Femur (tissue), 1 donor: ENCODE results near the gene IRF3.

Experiments
- DNase-seq: peaks from one replicate; pipeline ENCODE4 v3.0.0-alpha.2; 2017

The IRF3 gene

GRCh38 chr19:49687150-49687549, 21.5 kb upstream of the IRF3 start:
- no peak for DNase-seq

GRCh38 chr19:49686503-49687088, 20.9 kb upstream of the IRF3 start:
- DNase-seq, result no peak

- DNase-seq, result no peak
Observed at GRCh38 chr19:49685845-49686332, 20.2 kb upstream of the IRF3 start.

GRCh38 chr19:49684983-49685553, 19.4 kb upstream of the IRF3 start:
- no peak for DNase-seq

GRCh38 chr19:49684251-49684982, 18.8 kb upstream of the IRF3 start:
- no peak for DNase-seq

- no peak for DNase-seq
Observed at GRCh38 chr19:49683814-49684250, 18.2 kb upstream of the IRF3 start.

GRCh38 chr19:49682274-49682673, 16.6 kb upstream of the IRF3 start:
- no peak for DNase-seq

GRCh38 chr19:49681830-49682229, 16.2 kb upstream of the IRF3 start:
- DNase-seq, result no peak

- DNase-seq, result peak; percentile 96
Observed at GRCh38 chr19:49680421-49681351, 15.0 kb upstream of the IRF3 start.

- no peak for DNase-seq
Observed at GRCh38 chr19:49679771-49680413, 14.2 kb upstream of the IRF3 start.

- DNase-seq, result peak; percentile 72
Observed at GRCh38 chr19:49678985-49679770, 13.5 kb upstream of the IRF3 start.

- DNase-seq, result peak; percentile 87
Observed at GRCh38 chr19:49677901-49678674, 12.4 kb upstream of the IRF3 start.

- peak; percentile 82 for DNase-seq
Observed at GRCh38 chr19:49677231-49677900, 11.7 kb upstream of the IRF3 start, which contains the start of gene PRMT1. PRMT1 (plus strand) TSS chr19:49677271; CDS start chr19:49677281, 10 bp downstream.

- DNase-seq, result peak; percentile 100
Observed at GRCh38 chr19:49676784-49677230, 11.2 kb upstream of the IRF3 start.

GRCh38 chr19:49676136-49676783, 10.6 kb upstream of the IRF3 start:
- DNase-seq, result peak; percentile 94

GRCh38 chr19:49672131-49672919, 6.7 kb upstream of the IRF3 start:
- DNase-seq, result peak; percentile 71

- no peak for DNase-seq
Observed at GRCh38 chr19:49669516-49669915, 3.9 kb upstream of the IRF3 start.

- DNase-seq, result no peak
Observed at GRCh38 chr19:49667473-49667872, 1.8 kb upstream of the IRF3 start.

GRCh38 chr19:49666120-49666444, 425 bp upstream of the IRF3 start:
- no peak for DNase-seq
